ENCODE measurements around the gene SHROOM3.
"Not testable (repeated sequence)": the region's sequence is repeated elsewhere in the genome, so short reads cannot be mapped to it uniquely, and the experiment has no call there.

Gene SHROOM3

GRCh38 chr4:76712564-76712963 is 277.5 kb downstream of the SHROOM3 start:
- Mint-ChIP-seq H3K27me3 (peaks cover 3% of the 10 kb centered on the region), H3K4me1 (peaks cover 16% of the 10 kb centered on the region), H3K4me3 (no peak overlapping the region), H3K27ac (no peak overlapping the region), H3K36me3 (no peaks in the 10 kb centered on the region), H3K9me3 (no peaks in the 10 kb centered on the region)
- ATAC-seq (ENCODE audit: low read depth): no peak
- no peak for DNase-seq (ENCODE audit: low spot score in 2 of 2)

GRCh38 chr4:76714226-76714625 is 279.2 kb downstream of the SHROOM3 start:
- DNase-seq (ENCODE audit: low spot score in 2 of 2) (no peak), ATAC-seq (ENCODE audit: low read depth) (no peak)
- peaks cover 3% of the 10 kb centered on the region for H3K27me3 Mint-ChIP-seq
- peaks cover 16% of the 10 kb centered on the region for H3K4me1 Mint-ChIP-seq
- no peak overlapping the region for H3K4me3 Mint-ChIP-seq
- H3K36me3 Mint-ChIP-seq: no peaks in the 10 kb centered on the region
- H3K27ac Mint-ChIP-seq: no peak overlapping the region
- no peaks in the 10 kb centered on the region for H3K9me3 Mint-ChIP-seq

- Mint-ChIP-seq H3K9me3 (no peaks in the 10 kb centered on the region), H3K36me3 (no peaks in the 10 kb centered on the region), H3K27me3 (peaks cover 3% of the 10 kb centered on the region), H3K4me1 (peaks cover 16% of the 10 kb centered on the region), H3K27ac (no peak overlapping the region), H3K4me3 (no peak overlapping the region)
- DNase-seq (ENCODE audit: low spot score in 2 of 2) (no peak), ATAC-seq (ENCODE audit: low read depth) (no peak)
Observed at GRCh38 chr4:76716020-76716419, 281.0 kb downstream of the SHROOM3 start.

GRCh38 chr4:76716658-76717057 is 281.6 kb downstream of the SHROOM3 start:
- H3K27ac Mint-ChIP-seq: peak overlapping the region; percentile 23
- DNase-seq (ENCODE audit: low spot score in 2 of 2): no peak
- no peaks in the 10 kb centered on the region for H3K9me3 Mint-ChIP-seq
- ATAC-seq (ENCODE audit: low read depth): peak; percentile 39
- H3K27me3 Mint-ChIP-seq: peaks cover 3% of the 10 kb centered on the region
- no peaks in the 10 kb centered on the region for H3K36me3 Mint-ChIP-seq
- peaks cover 16% of the 10 kb centered on the region for H3K4me1 Mint-ChIP-seq
- no peak overlapping the region for H3K4me3 Mint-ChIP-seq

- Mint-ChIP-seq H3K4me3 (no peak overlapping the region), H3K36me3 (no peaks in the 10 kb centered on the region), H3K27ac (peak overlapping the region; percentile 23), H3K9me3 (no peaks in the 10 kb centered on the region), H3K4me1 (peaks cover 16% of the 10 kb centered on the region), H3K27me3 (peaks cover 3% of the 10 kb centered on the region)
- no peak for DNase-seq (ENCODE audit: low spot score in 2 of 2)
- ATAC-seq (ENCODE audit: low read depth): no peak
Observed at GRCh38 chr4:76717431-76717830, 282.4 kb downstream of the SHROOM3 start.

- Mint-ChIP-seq H3K4me1 (peaks cover 16% of the 10 kb centered on the region), H3K27me3 (peaks cover 2% of the 10 kb centered on the region), H3K36me3 (no peaks in the 10 kb centered on the region), H3K4me3 (no peak overlapping the region), H3K9me3 (no peaks in the 10 kb centered on the region), H3K27ac (no peak overlapping the region)
- DNase-seq (ENCODE audit: low spot score in 2 of 2): no peak
- no peak for ATAC-seq (ENCODE audit: low read depth)
Observed at GRCh38 chr4:76718021-76718420, 283.0 kb downstream of the SHROOM3 start.

- Mint-ChIP-seq H3K4me3 (no peak overlapping the region), H3K27ac (no peak overlapping the region), H3K36me3 (no peaks in the 10 kb centered on the region), H3K4me1 (peaks cover 16% of the 10 kb centered on the region), H3K27me3 (peaks cover 2% of the 10 kb centered on the region), H3K9me3 (no peaks in the 10 kb centered on the region)
- no peak for DNase-seq (ENCODE audit: low spot score in 2 of 2)
- ATAC-seq (ENCODE audit: low read depth): no peak
Observed at GRCh38 chr4:76718831-76719230, 283.8 kb downstream of the SHROOM3 start.

- ATAC-seq (ENCODE audit: low read depth) (no peak), DNase-seq (ENCODE audit: low spot score in 2 of 2) (no peak)
- no peak overlapping the region for H3K27ac Mint-ChIP-seq
- H3K9me3 Mint-ChIP-seq: no peaks in the 10 kb centered on the region
- no peak overlapping the region for H3K4me3 Mint-ChIP-seq
- peaks cover 16% of the 10 kb centered on the region for H3K4me1 Mint-ChIP-seq
- no peaks in the 10 kb centered on the region for H3K36me3 Mint-ChIP-seq
- H3K27me3 Mint-ChIP-seq: no peaks in the 10 kb centered on the region
Observed at GRCh38 chr4:76720121-76720520, 285.1 kb downstream of the SHROOM3 start.

GRCh38 chr4:76722146-76722545 is 287.1 kb downstream of the SHROOM3 start:
- not testable (repeated sequence) for H3K27ac Mint-ChIP-seq; ATAC-seq (ENCODE audit: low read depth); H3K4me3 Mint-ChIP-seq; H3K27me3 Mint-ChIP-seq; H3K4me1 Mint-ChIP-seq; DNase-seq (ENCODE audit: low spot score in 2 of 2); H3K36me3 Mint-ChIP-seq; H3K9me3 Mint-ChIP-seq

GRCh38 chr4:76722838-76723237 is 287.8 kb downstream of the SHROOM3 start:
- H3K27ac Mint-ChIP-seq: no peak overlapping the region
- H3K36me3 Mint-ChIP-seq: no peaks in the 10 kb centered on the region
- peaks cover 9% of the 10 kb centered on the region for H3K27me3 Mint-ChIP-seq
- H3K4me1 Mint-ChIP-seq: no peaks in the 10 kb centered on the region
- DNase-seq (ENCODE audit: low spot score in 2 of 2) (no peak), ATAC-seq (ENCODE audit: low read depth) (no peak)
- no peaks in the 10 kb centered on the region for H3K9me3 Mint-ChIP-seq
- no peak overlapping the region for H3K4me3 Mint-ChIP-seq

- Mint-ChIP-seq H3K36me3 (no peaks in the 10 kb centered on the region), H3K9me3 (no peaks in the 10 kb centered on the region), H3K4me3 (no peak overlapping the region), H3K27me3 (peaks cover 10% of the 10 kb centered on the region), H3K27ac (no peak overlapping the region), H3K4me1 (no peaks in the 10 kb centered on the region)
- no peak for DNase-seq (ENCODE audit: low spot score in 2 of 2)
- ATAC-seq (ENCODE audit: low read depth): no peak
Observed at GRCh38 chr4:76723373-76723772, 288.3 kb downstream of the SHROOM3 start.

- peaks cover 10% of the 10 kb centered on the region for H3K27me3 Mint-ChIP-seq
- H3K9me3 Mint-ChIP-seq: no peaks in the 10 kb centered on the region
- H3K4me1 Mint-ChIP-seq: no peaks in the 10 kb centered on the region
- no peaks in the 10 kb centered on the region for H3K36me3 Mint-ChIP-seq
- no peak overlapping the region for H3K27ac Mint-ChIP-seq
- DNase-seq (ENCODE audit: low spot score in 2 of 2) (no peak), ATAC-seq (ENCODE audit: low read depth) (no peak)
- no peak overlapping the region for H3K4me3 Mint-ChIP-seq
Observed at GRCh38 chr4:76723924-76724323, 288.9 kb downstream of the SHROOM3 start.

GRCh38 chr4:76725039-76725438 is 290.0 kb downstream of the SHROOM3 start:
- DNase-seq (ENCODE audit: low spot score in 2 of 2) (no peak), ATAC-seq (ENCODE audit: low read depth) (no peak)
- Mint-ChIP-seq H3K27ac (no peak overlapping the region), H3K27me3 (peaks cover 12% of the 10 kb centered on the region), H3K4me1 (no peaks in the 10 kb centered on the region), H3K36me3 (no peaks in the 10 kb centered on the region), H3K9me3 (no peaks in the 10 kb centered on the region), H3K4me3 (no peak overlapping the region)

GRCh38 chr4:76726176-76726575 is 291.1 kb downstream of the SHROOM3 start:
- DNase-seq (ENCODE audit: low spot score in 2 of 2): no peak
- ATAC-seq (ENCODE audit: low read depth): no peak
- no peak overlapping the region for H3K27ac Mint-ChIP-seq
- H3K36me3 Mint-ChIP-seq: no peaks in the 10 kb centered on the region
- no peaks in the 10 kb centered on the region for H3K9me3 Mint-ChIP-seq
- no peak overlapping the region for H3K4me3 Mint-ChIP-seq
- H3K4me1 Mint-ChIP-seq: no peaks in the 10 kb centered on the region
- H3K27me3 Mint-ChIP-seq: peaks cover 12% of the 10 kb centered on the region

- Mint-ChIP-seq H3K4me1 (no peaks in the 10 kb centered on the region), H3K36me3 (no peaks in the 10 kb centered on the region), H3K27me3 (peaks cover 12% of the 10 kb centered on the region), H3K27ac (no peak overlapping the region), H3K4me3 (no peak overlapping the region), H3K9me3 (no peaks in the 10 kb centered on the region)
- ATAC-seq (ENCODE audit: low read depth) (no peak), DNase-seq (ENCODE audit: low spot score in 2 of 2) (no peak)
Observed at GRCh38 chr4:76726631-76727030, 291.6 kb downstream of the SHROOM3 start.

Data from memory B cell (primary cell).